ENCODE results near the gene FKBP15. TPM values are rescaled to one million over a fixed set of nuclear protein-coding genes. Genes with fewer than 3 reads are reported as not detected.

FKBP15 gene
- polyA plus RNA-seq, 1 donor (not counting 4 experiments of a cell fraction or from before 2014, with no cell fraction given) = 22.4 TPM

DNA sequence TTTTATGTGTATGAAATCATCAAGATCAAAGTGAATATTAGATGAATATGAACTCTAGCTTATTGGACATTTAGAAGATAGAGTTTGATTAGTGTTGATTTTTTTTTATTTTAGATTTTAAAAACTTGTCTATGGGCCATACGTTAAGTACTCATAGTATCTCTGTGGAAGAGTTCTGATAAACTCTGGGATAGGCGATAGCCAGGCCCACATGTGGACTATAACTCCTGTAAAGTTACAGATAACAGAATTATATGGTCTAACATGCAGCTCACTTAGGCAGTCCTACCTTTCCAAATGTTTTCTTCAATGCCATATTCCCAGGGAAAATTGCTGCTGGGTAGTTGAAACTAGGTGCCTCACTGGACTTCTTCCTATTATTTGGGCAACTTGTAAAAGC, 10.6 kb upstream of the FKBP15 start:
- Histone ChIP-seq H3K4me1 (ENCODE audit: control insufficient read depth, extremely low read depth, insufficient read depth, low read length) (no peaks in the 10 kb centered on the region), H4K20me1 (ENCODE audit: control insufficient read depth, extremely low read depth, insufficient read depth, low read length) (no peaks in the 10 kb centered on the region), H3K36me3 (ENCODE audit: control insufficient read depth in 2 of 2, extremely low read depth in 1 of 2, insufficient read depth in 2 of 2, low read length in 2 of 2) (no peaks in the 10 kb centered on the region), H3K9ac (ENCODE audit: control insufficient read depth, extremely low read depth, insufficient read depth, low read length) (no peak overlapping the region), H3K4me3 (ENCODE audit: control insufficient read depth in 2 of 3, extremely low read depth in 1 of 3, insufficient read depth in 2 of 3, low read depth in 1 of 3, low read length in 3 of 3) (no peak overlapping the region), H2AFZ (ENCODE audit: control insufficient read depth, low read length) (no peak overlapping the region), H3K27ac (ENCODE audit: control insufficient read depth, insufficient read depth, low read length) (no peak overlapping the region), H3K9me1 (ENCODE audit: control insufficient read depth, extremely low read depth, insufficient read depth, low read length) (no peaks in the 10 kb centered on the region), H3K27me3 (ENCODE audit: control insufficient read depth, extremely low read depth, insufficient read depth, low read length) (no peaks in the 10 kb centered on the region), H3K79me2 (ENCODE audit: control insufficient read depth, insufficient read depth, low read length) (no peaks in the 10 kb centered on the region), H3K9me3 (ENCODE audit: control insufficient read depth, low read depth, low read length) (no peaks in the 10 kb centered on the region), H3K4me2 (ENCODE audit: control insufficient read depth, extremely low read depth, insufficient read depth, low read depth, low read length) (no peak overlapping the region)
- FAIRE-seq (no peak), DNase-seq (ENCODE audit: low read depth, low spot score) (no peak)
- TF ChIP-seq, protein P1, sequence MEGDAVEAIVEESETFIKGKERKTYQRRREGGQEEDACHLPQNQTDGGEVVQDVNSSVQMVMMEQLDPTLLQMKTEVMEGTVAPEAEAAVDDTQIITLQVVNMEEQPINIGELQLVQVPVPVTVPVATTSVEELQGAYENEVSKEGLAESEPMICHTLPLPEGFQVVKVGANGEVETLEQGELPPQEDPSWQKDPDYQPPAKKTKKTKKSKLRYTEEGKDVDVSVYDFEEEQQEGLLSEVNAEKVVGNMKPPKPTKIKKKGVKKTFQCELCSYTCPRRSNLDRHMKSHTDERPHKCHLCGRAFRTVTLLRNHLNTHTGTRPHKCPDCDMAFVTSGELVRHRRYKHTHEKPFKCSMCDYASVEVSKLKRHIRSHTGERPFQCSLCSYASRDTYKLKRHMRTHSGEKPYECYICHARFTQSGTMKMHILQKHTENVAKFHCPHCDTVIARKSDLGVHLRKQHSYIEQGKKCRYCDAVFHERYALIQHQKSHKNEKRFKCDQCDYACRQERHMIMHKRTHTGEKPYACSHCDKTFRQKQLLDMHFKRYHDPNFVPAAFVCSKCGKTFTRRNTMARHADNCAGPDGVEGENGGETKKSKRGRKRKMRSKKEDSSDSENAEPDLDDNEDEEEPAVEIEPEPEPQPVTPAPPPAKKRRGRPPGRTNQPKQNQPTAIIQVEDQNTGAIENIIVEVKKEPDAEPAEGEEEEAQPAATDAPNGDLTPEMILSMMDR (optimal IDR thresholded peaks at IDR 0.05 in 1 of 3, IDR thresholded peaks at IDR 0.05 in 1 of 3, conservative IDR thresholded peaks at IDR 0.05 in 1 of 3; ENCODE audit: extremely low read depth in 1 of 3, insufficient read depth in 2 of 3, low read length in 3 of 3) = no peak
- TF ChIP-seq EZH2 (IDR thresholded peaks at IDR 0.05; ENCODE audit: low read length) = no peak
- dilution Hi-C loops (cut with MboI; ENCODE audit: extremely low pct_ligation_motif_present, low sequenced_read_pairs) = no loop called here

GRCh38 chr9:113228130-113228665, 7.1 kb upstream of the FKBP15 start:
- Histone ChIP-seq H3K4me2 (ENCODE audit: control insufficient read depth, extremely low read depth, insufficient read depth, low read depth, low read length) (no peak overlapping the region), H3K9ac (ENCODE audit: control insufficient read depth, extremely low read depth, insufficient read depth, low read length) (no peak overlapping the region), H3K36me3 (ENCODE audit: control insufficient read depth in 2 of 2, extremely low read depth in 1 of 2, insufficient read depth in 2 of 2, low read length in 2 of 2) (peaks cover 0 to 2% of the 10 kb centered on the region in 2 experiments), H3K27ac (ENCODE audit: control insufficient read depth, insufficient read depth, low read length) (no peak overlapping the region), H3K27me3 (ENCODE audit: control insufficient read depth, extremely low read depth, insufficient read depth, low read length) (no peaks in the 10 kb centered on the region), H3K4me3 (ENCODE audit: control insufficient read depth in 2 of 3, extremely low read depth in 1 of 3, insufficient read depth in 2 of 3, low read depth in 1 of 3, low read length in 3 of 3) (no peak overlapping the region), H3K9me1 (ENCODE audit: control insufficient read depth, extremely low read depth, insufficient read depth, low read length) (no peaks in the 10 kb centered on the region), H4K20me1 (ENCODE audit: control insufficient read depth, extremely low read depth, insufficient read depth, low read length) (no peaks in the 10 kb centered on the region), H2AFZ (ENCODE audit: control insufficient read depth, low read length) (no peak overlapping the region), H3K9me3 (ENCODE audit: control insufficient read depth, low read depth, low read length) (no peaks in the 10 kb centered on the region), H3K4me1 (ENCODE audit: control insufficient read depth, extremely low read depth, insufficient read depth, low read length) (peaks cover 4% of the 10 kb centered on the region), H3K79me2 (ENCODE audit: control insufficient read depth, insufficient read depth, low read length) (peaks cover 8% of the 10 kb centered on the region)
- TF ChIP-seq EZH2 (IDR thresholded peaks at IDR 0.05; ENCODE audit: low read length) = no peak
- TF ChIP-seq, protein P1 (optimal IDR thresholded peaks at IDR 0.05 in 1 of 3, IDR thresholded peaks at IDR 0.05 in 1 of 3, conservative IDR thresholded peaks at IDR 0.05 in 1 of 3; ENCODE audit: extremely low read depth in 1 of 3, insufficient read depth in 2 of 3, low read length in 3 of 3) = no peak
- dilution Hi-C loops (cut with MboI; ENCODE audit: extremely low pct_ligation_motif_present, low sequenced_read_pairs) = no loop called here
- DNase-seq (ENCODE audit: low read depth, low spot score) = no peak
- FAIRE-seq = no peak
